ENCODE measurements around the gene DVL3.
A peak's percentile ranks its signal among the peaks of the same experiment; 100 is the strongest.

Gene DVL3

GRCh38 chr3:184132945-184133344, 22.2 kb upstream of the DVL3 start:
- peak overlapping the region; percentile 99 for H3K27ac ChIP-seq
- TF ChIP-seq ZFX (IDR thresholded peaks at IDR 0.05; ENCODE audit: borderline replicate concordance) (no peak), CTCF (IDR thresholded peaks at IDR 0.05) (no peak)

- H3K27ac ChIP-seq: peak overlapping the region; percentile 99
- no peak for TF ChIP-seq ZFX (IDR thresholded peaks at IDR 0.05; ENCODE audit: borderline replicate concordance)
- no peak for TF ChIP-seq CTCF (IDR thresholded peaks at IDR 0.05)
Observed at GRCh38 chr3:184133840-184134745, 21.1 kb upstream of the DVL3 start.

GRCh38 chr3:184134746-184135148, 20.4 kb upstream of the DVL3 start:
- no peak for TF ChIP-seq ZFX (IDR thresholded peaks at IDR 0.05; ENCODE audit: borderline replicate concordance)
- H3K27ac ChIP-seq: peak overlapping the region; percentile 99

- H3K27ac ChIP-seq: peak within 1 kb of the TSS; percentile 99
- TF ChIP-seq CTCF (IDR thresholded peaks at IDR 0.05) (peak; percentile 38), ZFX (IDR thresholded peaks at IDR 0.05; ENCODE audit: borderline replicate concordance) (no peak)
Observed at GRCh38 chr3:184135149-184135910, 19.8 kb upstream of the DVL3 start, which contains the start of gene EIF2B5. Gene EIF2B5, plus strand, starts transcription at chr3:184135358. Its CDS starts 28 bp downstream, at chr3:184135386.

GRCh38 chr3:184135911-184136260, 19.3 kb upstream of the DVL3 start:
- peak overlapping the region; percentile 99 for H3K27ac ChIP-seq
- TF ChIP-seq ZFX (IDR thresholded peaks at IDR 0.05; ENCODE audit: borderline replicate concordance) (no peak), CTCF (IDR thresholded peaks at IDR 0.05) (no peak)

GRCh38 chr3:184140436-184140835, 14.7 kb upstream of the DVL3 start:
- H3K27ac ChIP-seq: no peak overlapping the region
- TF ChIP-seq ZFX (IDR thresholded peaks at IDR 0.05; ENCODE audit: borderline replicate concordance): no peak
- no peak for TF ChIP-seq CTCF (IDR thresholded peaks at IDR 0.05)

- no peak for TF ChIP-seq ZFX (IDR thresholded peaks at IDR 0.05; ENCODE audit: borderline replicate concordance)
- TF ChIP-seq CTCF (IDR thresholded peaks at IDR 0.05): no peak
- no peak overlapping the region for H3K27ac ChIP-seq
Observed at GRCh38 chr3:184142199-184142598, 13.0 kb upstream of the DVL3 start.
